ENCODE measurements around the gene VWA2. TPM values are rescaled to one million over a fixed set of nuclear protein-coding genes. Genes with fewer than 3 reads are reported as not detected.

The VWA2 gene
- total and polyA plus RNA-seq, 2 donors from 2014 or later: 0.17 to 6.5 TPM

GRCh38 chr10:114304571-114305421 lies 65.7 kb downstream of the VWA2 start:
- peak overlapping the region; percentile 49 to 74 (median 57) for H3K4me3 ChIP-seq (ENCODE audit: low read length in 3 of 3)
- H3K27me3 ChIP-seq (ENCODE audit: control insufficient read depth, insufficient read depth, low read length): no peaks in the 10 kb centered on the region
- H3K27ac ChIP-seq (ENCODE audit: low read depth in 2 of 2, low read length in 2 of 2): peak overlapping the region; percentile 22 to 49
- H3K9me3 ChIP-seq (ENCODE audit: control insufficient read depth in 2 of 3, insufficient read depth in 1 of 3, low read length in 3 of 3): no peaks in the 10 kb centered on the region
- peak overlapping the region in 2 of 3 donors; percentile 28 to 58 for H3K9ac ChIP-seq (ENCODE audit: low read length in 3 of 3)
- DNase-seq: peak; percentile 82 to 91 (median 85)
- H3K4me1 ChIP-seq (ENCODE audit: control insufficient read depth in 2 of 3, insufficient read depth in 2 of 3, low read depth in 1 of 3, low read length in 3 of 3): peaks cover 0 to 7% (median 7%) of the 10 kb centered on the region in 3 donors
- TF ChIP-seq CTCF (IDR thresholded peaks at IDR 0.05; ENCODE audit: borderline replicate concordance, extremely low read depth, insufficient read depth): peak; percentile 41
- H3K36me3 ChIP-seq (ENCODE audit: control insufficient read depth in 2 of 3, insufficient read depth in 3 of 3, low read length in 3 of 3): peaks cover 0 to 3% (median 3%) of the 10 kb centered on the region in 3 donors
- intact Hi-C loops (cut with DNase I): loop anchor here (10.0 kb wide), 1 partner anchor 130 kb away; no protein-coding TSS in a partner anchor
- FAIRE-seq: no peak

GRCh38 chr10:114305521-114305925 lies 66.5 kb downstream of the VWA2 start:
- no peak overlapping the region for H3K4me3 ChIP-seq (ENCODE audit: low read length in 3 of 3)
- H3K27me3 ChIP-seq (ENCODE audit: control insufficient read depth, insufficient read depth, low read length): no peaks in the 10 kb centered on the region
- H3K9me3 ChIP-seq (ENCODE audit: control insufficient read depth in 2 of 3, insufficient read depth in 1 of 3, low read length in 3 of 3): no peaks in the 10 kb centered on the region
- no peak overlapping the region for H3K27ac ChIP-seq (ENCODE audit: low read depth in 2 of 2, low read length in 2 of 2)
- no peak overlapping the region for H3K9ac ChIP-seq (ENCODE audit: low read length in 3 of 3)
- DNase-seq (peak in 1 of 5 donors; percentile 61), FAIRE-seq (no peak)
- peaks cover 0 to 3% (median under 1%) of the 10 kb centered on the region in 3 donors for H3K36me3 ChIP-seq (ENCODE audit: control insufficient read depth in 2 of 3, insufficient read depth in 3 of 3, low read length in 3 of 3)
- intact Hi-C loops (cut with DNase I): loop anchor here (10.0 kb wide), 1 partner anchor 129 kb away; no protein-coding TSS in a partner anchor
- peaks cover 0 to 7% (median 7%) of the 10 kb centered on the region in 3 donors for H3K4me1 ChIP-seq (ENCODE audit: control insufficient read depth in 2 of 3, insufficient read depth in 2 of 3, low read depth in 1 of 3, low read length in 3 of 3)
- TF ChIP-seq CTCF (IDR thresholded peaks at IDR 0.05; ENCODE audit: borderline replicate concordance, extremely low read depth, insufficient read depth): no peak

GRCh38 chr10:114306116-114306973 lies 67.3 kb downstream of the VWA2 start:
- no peak overlapping the region for H3K9ac ChIP-seq (ENCODE audit: low read length in 3 of 3)
- no peaks in the 10 kb centered on the region for H3K36me3 ChIP-seq (ENCODE audit: control insufficient read depth in 2 of 3, insufficient read depth in 3 of 3, low read length in 3 of 3)
- intact Hi-C loops (cut with DNase I): loop anchor here (10.0 kb wide), 1 partner anchor 128 kb away; no protein-coding TSS in a partner anchor
- no peak for TF ChIP-seq CTCF (IDR thresholded peaks at IDR 0.05; ENCODE audit: borderline replicate concordance, extremely low read depth, insufficient read depth)
- H3K27me3 ChIP-seq (ENCODE audit: control insufficient read depth, insufficient read depth, low read length): no peaks in the 10 kb centered on the region
- no peak overlapping the region for H3K27ac ChIP-seq (ENCODE audit: low read depth in 2 of 2, low read length in 2 of 2)
- no peak overlapping the region for H3K4me3 ChIP-seq (ENCODE audit: low read length in 3 of 3)
- DNase-seq (no peak), FAIRE-seq (no peak)
- no peaks in the 10 kb centered on the region for H3K9me3 ChIP-seq (ENCODE audit: control insufficient read depth in 2 of 3, insufficient read depth in 1 of 3, low read length in 3 of 3)
- peaks cover 0 to 7% (median 7%) of the 10 kb centered on the region in 3 donors for H3K4me1 ChIP-seq (ENCODE audit: control insufficient read depth in 2 of 3, insufficient read depth in 2 of 3, low read depth in 1 of 3, low read length in 3 of 3)
